Stimulated activated CD4-positive, alpha-beta T cell treated with anti-CD3 and anti-CD28 coated beads, TNF-alpha, amount 100 ng/mL, for 24 hours (primary cell): ENCODE measurements around the gene STOML1.
"Not testable (repeated sequence)": the region's sequence is repeated elsewhere in the genome, so short reads cannot be mapped to it uniquely, and the experiment has no call there.

ENCODE experiments used
- DNase-seq, 3 experiments: peaks; one replicate each; pipeline ENCODE4 v3.0.0-alpha.2; 2020; ENCODE audit warnings: low read depth in 3 of 3

The STOML1 gene

GRCh38 chr15:73946795-73947370 is 45.2 kb downstream of the STOML1 start:
- DNase-seq: no peak

GRCh38 chr15:73946046-73946721 is 45.9 kb downstream of the STOML1 start:
- no peak for DNase-seq

- no peak for DNase-seq
Measured at GRCh38 chr15:73945130-73945508, 47.0 kb downstream of the STOML1 start.

GRCh38 chr15:73944161-73945129 is 47.6 kb downstream of the STOML1 start:
- DNase-seq: no peak

- no peak for DNase-seq
Measured at GRCh38 chr15:73942751-73943270, 49.3 kb downstream of the STOML1 start.

GRCh38 chr15:73941871-73942635 is 50.0 kb downstream of the STOML1 start:
- no peak for DNase-seq

GRCh38 chr15:73941449-73941848 is 50.6 kb downstream of the STOML1 start:
- no peak for DNase-seq

- no peak for DNase-seq
Measured at GRCh38 chr15:73941044-73941443, 51.1 kb downstream of the STOML1 start.

GRCh38 chr15:73940061-73940981 is 51.8 kb downstream of the STOML1 start:
- no peak for DNase-seq

- DNase-seq: no peak
Measured at GRCh38 chr15:73939138-73939537, 53.0 kb downstream of the STOML1 start.

GRCh38 chr15:73938516-73938915 is 53.6 kb downstream of the STOML1 start:
- not testable (repeated sequence) for DNase-seq

- DNase-seq: no peak
Measured at GRCh38 chr15:73937726-73938125, 54.4 kb downstream of the STOML1 start.

GRCh38 chr15:73937296-73937695 is 54.8 kb downstream of the STOML1 start:
- DNase-seq: no peak

GRCh38 chr15:73936588-73937290 is 55.4 kb downstream of the STOML1 start:
- DNase-seq: no peak

GRCh38 chr15:73936181-73936580 is 55.9 kb downstream of the STOML1 start:
- DNase-seq: no peak

- no peak for DNase-seq
Measured at GRCh38 chr15:73935547-73935946, 56.5 kb downstream of the STOML1 start.

- no peak for DNase-seq
Measured at GRCh38 chr15:73934281-73934680, 57.8 kb downstream of the STOML1 start.

GRCh38 chr15:73932381-73933191 is 59.5 kb downstream of the STOML1 start:
- no peak for DNase-seq

- DNase-seq: no peak
Measured at GRCh38 chr15:73931441-73931840, 60.7 kb downstream of the STOML1 start.
